GM18861 (cell line): ENCODE results near the gene RNASE8.
"Not testable (repeated sequence)": the region's sequence is repeated elsewhere in the genome, so short reads cannot be mapped to it uniquely, and the experiment has no call there.

Experiments used
- ATAC-seq: cut with Tn5 transposase; IDR thresholded peaks from one replicate; pipeline ENCODE4 v1.9.1; 2021; ENCODE audit not compliant: unreplicated experiment

RNASE8 gene

GRCh38 chr14:21057803-21058675, at the start of gene RNASE8:
Gene RNASE8, plus strand, starts transcription at chr14:21057822. Its CDS starts 71 bp downstream, at chr14:21057893.
- ATAC-seq, result no peak

- ATAC-seq, result not testable (repeated sequence)
Observed at GRCh38 chr14:21009721-21010120, 47.9 kb upstream of the RNASE8 start.

- ATAC-seq, result no peak
Observed at GRCh38 chr14:21011136-21011535, 46.5 kb upstream of the RNASE8 start.

GRCh38 chr14:21014761-21015190, 42.8 kb upstream of the RNASE8 start:
- no peak for ATAC-seq

- no peak for ATAC-seq
Observed at GRCh38 chr14:21015312-21015711, 42.3 kb upstream of the RNASE8 start.

- no peak for ATAC-seq
Observed at GRCh38 chr14:21016413-21017190, 41.0 kb upstream of the RNASE8 start.

GRCh38 chr14:21017528-21018245, 39.9 kb upstream of the RNASE8 start:
- no peak for ATAC-seq

- ATAC-seq, result no peak
Observed at GRCh38 chr14:21018286-21018685, 39.3 kb upstream of the RNASE8 start.

GRCh38 chr14:21018781-21019180, 38.8 kb upstream of the RNASE8 start:
- no peak for ATAC-seq

- no peak for ATAC-seq
Observed at GRCh38 chr14:21019366-21019765, 38.3 kb upstream of the RNASE8 start.

- no peak for ATAC-seq
Observed at GRCh38 chr14:21020977-21021545, 36.6 kb upstream of the RNASE8 start.

GRCh38 chr14:21022686-21023085, 34.9 kb upstream of the RNASE8 start:
- no peak for ATAC-seq

GRCh38 chr14:21023174-21023573, 34.4 kb upstream of the RNASE8 start:
- ATAC-seq, result no peak

GRCh38 chr14:21023817-21024584, 33.6 kb upstream of the RNASE8 start:
- no peak for ATAC-seq

- ATAC-seq, result no peak
Observed at GRCh38 chr14:21024585-21025370, 32.8 kb upstream of the RNASE8 start, which contains the start of gene NDRG2. Gene NDRG2, minus strand, starts transcription at chr14:21025061. Its CDS starts 1,746 bp downstream, at chr14:21023315.

GRCh38 chr14:21025371-21026273, 32.0 kb upstream of the RNASE8 start:
- ATAC-seq, result no peak

- ATAC-seq, result no peak
Observed at GRCh38 chr14:21026274-21026987, 31.2 kb upstream of the RNASE8 start.

GRCh38 chr14:21026988-21027315, 30.7 kb upstream of the RNASE8 start:
- ATAC-seq, result no peak
